Peyer's patch (tissue), 4 donors: Measurements from ENCODE around the gene MYL7. TPM values are rescaled to one million over a fixed set of nuclear protein-coding genes. Genes with fewer than 3 reads are reported as not detected.

Experiments
- DNase-seq, 3 donors: peaks; one replicate each; pipeline ENCODE4 v3.0.0-alpha.2; 2017 to 2019
- H3K27ac ChIP-seq, 4 donors: fragments of 200-600 bp; sonication (generic); one replicate each; pipeline ENCODE4 v1.5.1; 2016 to 2019
- H3K27me3 ChIP-seq, 2 donors: fragments of 200-600 bp; sonication (generic); one replicate each; pipeline ENCODE4 v1.5.1; 2019
- H3K36me3 ChIP-seq, 3 donors: fragments of 200-600 bp; sonication (generic); one replicate each; pipeline ENCODE4 v1.5.1; 2016 to 2019
- H3K4me1 ChIP-seq, 4 donors: fragments of 200-600 bp; sonication (generic); one replicate each; pipeline ENCODE4 v1.5.1; 2016 to 2019
- H3K4me3 ChIP-seq, 4 donors: fragments of 200-600 bp; sonication (generic); 1 replicate in 3 of 4; 2 replicates in 1 of 4; pipeline ENCODE4 v1.5.1; 2016 to 2019; ENCODE audit warnings: mild to moderate bottlenecking in 1 of 4
- H3K9me3 ChIP-seq, 4 donors: fragments of 200-600 bp; sonication (generic); one replicate each; pipeline ENCODE4 v1.5.1; 2016 to 2019; ENCODE audit warnings: mild to moderate bottlenecking in 1 of 4
- POLR2A ChIP-seq, 2 donors: fragments of 450-650 bp; IDR thresholded peaks; one replicate each; pipeline ENCODE4 v1.5.1; 2017; ENCODE audit warnings: antibody characterized with exemption in 2 of 2, mild to moderate bottlenecking in 2 of 2, moderate library complexity in 2 of 2
- total RNA-seq, 4 donors: library from RNA; depleted of rRNA; stranded (reverse); fragments of >200 nt; gene quantifications; one replicate each; pipeline ENCODE4 v1.1.0, GENCODE V29; 2016
- TF ChIP-seq, protein P1 (sequence below), 6 experiments: fragments of 450-650 bp in 4 of 6; fragments of 200-600 bp in 2 of 6; sonication (generic) in 1 of 6; IDR thresholded peaks; one replicate each; pipeline ENCODE4 v1.5.1; 2017 to 2019; ENCODE audit warnings: antibody characterized with exemption in 6 of 6, mild to moderate bottlenecking in 3 of 6, moderate library complexity in 1 of 6

Gene MYL7
- total RNA-seq, 4 donors from 2014 or later = not detected

DNA sequence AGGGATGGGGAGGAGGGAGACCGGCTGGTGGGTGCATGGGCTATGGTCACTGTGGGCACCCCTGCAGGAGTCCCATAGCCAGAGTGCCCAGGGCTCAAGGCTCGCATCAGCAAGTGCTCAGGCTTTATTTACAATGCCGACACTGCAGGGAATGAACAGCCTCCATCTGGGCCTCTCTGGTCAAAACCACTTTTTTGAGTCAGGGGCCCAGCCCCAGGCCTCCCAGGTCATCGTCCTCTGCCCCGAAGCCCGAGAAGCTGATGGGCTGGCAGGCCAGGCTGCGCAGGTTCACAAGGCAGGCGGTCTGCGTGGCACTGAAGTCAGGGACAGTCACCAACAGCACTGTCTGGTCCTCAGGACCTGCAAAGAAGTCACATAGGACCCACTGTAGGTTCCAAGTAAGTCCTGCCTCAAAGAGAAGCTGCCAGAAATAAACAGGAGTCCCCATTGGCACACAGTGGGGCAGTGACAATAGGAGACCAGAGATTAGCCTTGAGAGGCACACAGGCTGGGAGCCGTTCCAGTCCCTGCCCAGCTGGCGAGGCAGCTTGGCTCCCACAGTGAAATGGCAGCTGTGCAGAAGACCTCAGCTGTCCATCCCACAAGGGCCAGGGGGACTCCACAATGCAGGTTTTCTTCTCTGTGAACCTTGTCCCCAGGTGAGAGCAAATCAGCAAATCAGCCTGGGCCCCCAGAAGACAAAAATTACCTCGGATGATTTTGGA, 26.4 kb downstream of the MYL7 start:
- Histone ChIP-seq H3K4me3 (no peak overlapping the region), H3K9me3 (no peaks in the 10 kb centered on the region), H3K27ac (no peak overlapping the region), H3K4me1 (no peaks in the 10 kb centered on the region), H3K36me3 (peaks cover 0 to 29% (median 0%) of the 10 kb centered on the region in 3 donors), H3K27me3 (no peaks in the 10 kb centered on the region)
- no peak for DNase-seq
- TF ChIP-seq, protein P1, sequence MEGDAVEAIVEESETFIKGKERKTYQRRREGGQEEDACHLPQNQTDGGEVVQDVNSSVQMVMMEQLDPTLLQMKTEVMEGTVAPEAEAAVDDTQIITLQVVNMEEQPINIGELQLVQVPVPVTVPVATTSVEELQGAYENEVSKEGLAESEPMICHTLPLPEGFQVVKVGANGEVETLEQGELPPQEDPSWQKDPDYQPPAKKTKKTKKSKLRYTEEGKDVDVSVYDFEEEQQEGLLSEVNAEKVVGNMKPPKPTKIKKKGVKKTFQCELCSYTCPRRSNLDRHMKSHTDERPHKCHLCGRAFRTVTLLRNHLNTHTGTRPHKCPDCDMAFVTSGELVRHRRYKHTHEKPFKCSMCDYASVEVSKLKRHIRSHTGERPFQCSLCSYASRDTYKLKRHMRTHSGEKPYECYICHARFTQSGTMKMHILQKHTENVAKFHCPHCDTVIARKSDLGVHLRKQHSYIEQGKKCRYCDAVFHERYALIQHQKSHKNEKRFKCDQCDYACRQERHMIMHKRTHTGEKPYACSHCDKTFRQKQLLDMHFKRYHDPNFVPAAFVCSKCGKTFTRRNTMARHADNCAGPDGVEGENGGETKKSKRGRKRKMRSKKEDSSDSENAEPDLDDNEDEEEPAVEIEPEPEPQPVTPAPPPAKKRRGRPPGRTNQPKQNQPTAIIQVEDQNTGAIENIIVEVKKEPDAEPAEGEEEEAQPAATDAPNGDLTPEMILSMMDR (IDR thresholded peaks at IDR 0.05) = no peak
- no peak for TF ChIP-seq POLR2A (IDR thresholded peaks at IDR 0.05)

- Histone ChIP-seq H3K4me3 (no peak overlapping the region), H3K27me3 (no peaks in the 10 kb centered on the region), H3K27ac (no peak overlapping the region), H3K4me1 (no peaks in the 10 kb centered on the region), H3K9me3 (no peaks in the 10 kb centered on the region), H3K36me3 (peaks cover 0 to 26% (median 0%) of the 10 kb centered on the region in 3 donors)
- no peak for DNase-seq
- no peak for TF ChIP-seq POLR2A (IDR thresholded peaks at IDR 0.05)
- TF ChIP-seq, protein P1 (IDR thresholded peaks at IDR 0.05) = no peak
Measured at GRCh38 chr7:44113764-44114354, 27.3 kb downstream of the MYL7 start.

GRCh38 chr7:44112997-44113763, 28.0 kb downstream of the MYL7 start:
- H3K4me1 ChIP-seq = no peaks in the 10 kb centered on the region
- H3K9me3 ChIP-seq = no peaks in the 10 kb centered on the region
- H3K27me3 ChIP-seq = no peaks in the 10 kb centered on the region
- H3K36me3 ChIP-seq = peaks cover 0 to 29% (median 0%) of the 10 kb centered on the region in 3 donors
- TF ChIP-seq, protein P1 (IDR thresholded peaks at IDR 0.05) = no peak
- no peak for TF ChIP-seq POLR2A (IDR thresholded peaks at IDR 0.05)
- H3K27ac ChIP-seq = no peak overlapping the region
- no peak overlapping the region for H3K4me3 ChIP-seq
- DNase-seq = no peak

GRCh38 chr7:44112231-44112996, 28.7 kb downstream of the MYL7 start:
- DNase-seq = no peak
- Histone ChIP-seq H3K4me1 (no peaks in the 10 kb centered on the region), H3K36me3 (peaks cover 0 to 24% (median 0%) of the 10 kb centered on the region in 3 donors), H3K27me3 (no peaks in the 10 kb centered on the region), H3K27ac (no peak overlapping the region), H3K4me3 (no peak overlapping the region), H3K9me3 (no peaks in the 10 kb centered on the region)
- TF ChIP-seq POLR2A (IDR thresholded peaks at IDR 0.05) = no peak
- TF ChIP-seq, protein P1 (IDR thresholded peaks at IDR 0.05) = no peak

DNA sequence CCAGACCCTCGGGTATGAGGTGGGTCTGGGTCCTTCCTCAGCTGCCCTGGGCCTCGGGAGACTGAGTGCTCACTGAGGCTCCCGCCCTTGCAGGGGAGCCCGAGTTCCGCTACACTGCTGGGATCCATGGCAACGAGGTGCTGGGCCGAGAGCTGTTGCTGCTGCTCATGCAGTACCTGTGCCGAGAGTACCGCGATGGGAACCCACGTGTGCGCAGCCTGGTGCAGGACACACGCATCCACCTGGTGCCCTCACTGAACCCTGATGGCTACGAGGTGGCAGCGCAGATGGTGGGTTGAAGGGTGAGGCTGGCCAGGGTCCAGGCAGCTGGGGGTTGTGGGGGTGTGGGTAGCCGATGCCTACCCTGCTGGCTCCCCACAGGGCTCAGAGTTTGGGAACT, 29.4 kb downstream of the MYL7 start:
- Histone ChIP-seq H3K4me1 (no peaks in the 10 kb centered on the region), H3K4me3 (no peak overlapping the region), H3K27me3 (no peaks in the 10 kb centered on the region), H3K27ac (no peak overlapping the region), H3K36me3 (peaks cover 0 to 20% (median 0%) of the 10 kb centered on the region in 3 donors), H3K9me3 (no peaks in the 10 kb centered on the region)
- no peak for DNase-seq
- no peak for TF ChIP-seq POLR2A (IDR thresholded peaks at IDR 0.05)
- TF ChIP-seq, protein P1 (IDR thresholded peaks at IDR 0.05) = no peak
